Stomach (tissue), 9 donors: Measurements from ENCODE around the gene SMOC2. TPM values are rescaled to one million over a fixed set of nuclear protein-coding genes. Genes with fewer than 3 reads are reported as not detected.
A peak's percentile ranks its signal among the peaks of the same experiment; 100 is the strongest.

Source experiments
- DNase-seq, 2 donors: peaks; one replicate each; pipeline versions ENCODE4 v3.0.0 to v3.0.0-alpha.2; 2013 to 2019
- H3K27ac ChIP-seq, 5 donors: fragments of 200-600 bp in 4 of 5; sonication (generic) in 4 of 5; one replicate each; pipeline ENCODE4 v1.5.1; 2013 to 2019; ENCODE audit warnings: mild to moderate bottlenecking in 1 of 5, moderate library complexity in 1 of 5
- H3K27me3 ChIP-seq, 3 donors: fragments of 200-600 bp; sonication (generic); one replicate each; pipeline ENCODE4 v1.5.1; 2017 to 2019; ENCODE audit warnings: mixed run types in 1 of 3
- H3K36me3 ChIP-seq, 4 donors: fragments of 200-600 bp; sonication (generic); 1 replicate in 3 of 4; 2 replicates in 1 of 4; pipeline ENCODE4 v1.5.1; 2016 to 2019
- H3K4me1 ChIP-seq, 4 donors: fragments of 200-600 bp; sonication (generic); one replicate each; pipeline ENCODE4 v1.5.1; 2016 to 2019
- H3K4me3 ChIP-seq, 4 donors: fragments of 200-600 bp; sonication (generic) in 3 of 4; one replicate each; pipeline ENCODE4 v1.5.1; 2016 to 2019; ENCODE audit warnings: mild to moderate bottlenecking in 1 of 4
- H3K9me3 ChIP-seq, 4 donors: fragments of 200-600 bp; sonication (generic); one replicate each; pipeline ENCODE4 v1.5.1; 2016 to 2019
- EP300 ChIP-seq: sonication (generic); formaldehyde crosslinking; IDR thresholded peaks from one replicate; pipeline ENCODE4 v1.6.1; 2017; ENCODE audit warnings: antibody characterized with exemption
- POLR2A ChIP-seq, 4 donors: fragments of 450-650 bp; IDR thresholded peaks; one replicate each; pipeline ENCODE4 v1.6.1; 2016; ENCODE audit warnings: antibody characterized with exemption in 4 of 4, control low read depth in 2 of 4, mild to moderate bottlenecking in 1 of 4, moderate library complexity in 1 of 4
- POLR2AphosphoS5 ChIP-seq, 3 donors: sonication (generic); formaldehyde crosslinking; IDR thresholded peaks; one replicate each; pipeline ENCODE4 v1.6.1; 2016; ENCODE audit warnings: antibody characterized with exemption in 3 of 3
- WGBS, 5 donors: extraction: QIAGEN DNeasy Blood & Tissue Kit in 3 of 5; methylation state at CpG; one replicate each; pipeline versions ENCODE4 v1.1.5 to v1.1.7; 2013 to 2018; 5-methylcytosine and 5-hydroxymethylcytosine counted together
- intact Hi-C: fragments of 100-400 bp; cut with DNase I; formaldehyde crosslinking; loops from one replicate; pipeline ENCODE4 v1.15.1; 2023; ENCODE audit warnings: low total_unique reads
- polyA plus RNA-seq, 3 donors: library from polyadenylated mRNA; stranded (reverse); fragments of 200-250 nt; gene quantifications; one replicate each; pipeline ENCODE4 v1.2.3, GENCODE V29; 2013
- total RNA-seq, 5 donors: library from RNA; depleted of rRNA; stranded (reverse); fragments of >200 nt; gene quantifications; one replicate each; pipeline versions ENCODE4 v1.1.0 to v1.2.3, GENCODE V29; 2014 to 2016
- TF ChIP-seq, protein P1 (sequence below), 7 experiments: fragments of 450-650 bp in 4 of 7; fragments of 200-600 bp in 3 of 7; sonication (generic) in 3 of 7; IDR thresholded peaks; one replicate each; pipeline ENCODE4 v1.5.1; 2016 to 2019; ENCODE audit warnings: antibody characterized with exemption in 7 of 7, control low read depth in 2 of 7, mild to moderate bottlenecking in 1 of 7
- donor health status: healthy with polysubstance abuse.
- donor health status: Bipolar disorder and iron deficiency.
- donor health status: healthy.

The SMOC2 gene
- total and polyA plus RNA-seq, 8 donors = 7.9 to 520 (median 76.9) TPM

DNA sequence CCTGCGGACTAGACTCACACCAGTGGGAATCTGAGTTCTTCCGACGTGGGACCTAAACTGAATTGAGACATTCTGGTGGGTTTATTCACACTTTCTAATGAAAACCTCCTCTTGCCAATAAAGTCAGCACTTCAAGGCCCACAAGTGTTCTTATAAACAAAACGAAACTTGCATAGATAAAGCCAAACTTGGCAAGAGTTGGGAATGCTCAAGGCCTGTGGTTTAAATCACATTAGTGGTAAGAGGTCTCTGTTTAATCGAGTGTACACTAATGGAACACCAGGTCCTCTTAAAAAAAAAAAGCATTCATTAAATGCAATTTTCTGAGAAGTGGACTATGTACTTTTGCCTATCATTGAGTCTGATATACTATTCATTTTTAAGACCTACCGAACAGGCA, 143.3 kb downstream of the SMOC2 start:
- WGBS, 5 donors = 29 to 53% (median 49%) methylated on average over 6 of the region's 6 CpGs
- peaks cover 0 to 38% (median 14%) of the 10 kb centered on the region in 4 donors for H3K4me1 ChIP-seq
- H3K36me3 ChIP-seq = no peaks in the 10 kb centered on the region
- no peaks in the 10 kb centered on the region for H3K9me3 ChIP-seq
- H3K4me3 ChIP-seq = no peak overlapping the region
- intact Hi-C loops = no loop called here
- H3K27ac ChIP-seq = peak overlapping the region; percentile 36 to 86 (median 75)
- TF ChIP-seq, protein P1, sequence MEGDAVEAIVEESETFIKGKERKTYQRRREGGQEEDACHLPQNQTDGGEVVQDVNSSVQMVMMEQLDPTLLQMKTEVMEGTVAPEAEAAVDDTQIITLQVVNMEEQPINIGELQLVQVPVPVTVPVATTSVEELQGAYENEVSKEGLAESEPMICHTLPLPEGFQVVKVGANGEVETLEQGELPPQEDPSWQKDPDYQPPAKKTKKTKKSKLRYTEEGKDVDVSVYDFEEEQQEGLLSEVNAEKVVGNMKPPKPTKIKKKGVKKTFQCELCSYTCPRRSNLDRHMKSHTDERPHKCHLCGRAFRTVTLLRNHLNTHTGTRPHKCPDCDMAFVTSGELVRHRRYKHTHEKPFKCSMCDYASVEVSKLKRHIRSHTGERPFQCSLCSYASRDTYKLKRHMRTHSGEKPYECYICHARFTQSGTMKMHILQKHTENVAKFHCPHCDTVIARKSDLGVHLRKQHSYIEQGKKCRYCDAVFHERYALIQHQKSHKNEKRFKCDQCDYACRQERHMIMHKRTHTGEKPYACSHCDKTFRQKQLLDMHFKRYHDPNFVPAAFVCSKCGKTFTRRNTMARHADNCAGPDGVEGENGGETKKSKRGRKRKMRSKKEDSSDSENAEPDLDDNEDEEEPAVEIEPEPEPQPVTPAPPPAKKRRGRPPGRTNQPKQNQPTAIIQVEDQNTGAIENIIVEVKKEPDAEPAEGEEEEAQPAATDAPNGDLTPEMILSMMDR (IDR thresholded peaks at IDR 0.05) = no peak
- peak in 1 of 3 donors; percentile 65 for TF ChIP-seq POLR2AphosphoS5 (IDR thresholded peaks at IDR 0.05)
- no peak for TF ChIP-seq EP300
- no peak for TF ChIP-seq POLR2A (IDR thresholded peaks at IDR 0.05)
- no peaks in the 10 kb centered on the region for H3K27me3 ChIP-seq
- DNase-seq = peak in 1 of 2 donors; percentile 44

DNA sequence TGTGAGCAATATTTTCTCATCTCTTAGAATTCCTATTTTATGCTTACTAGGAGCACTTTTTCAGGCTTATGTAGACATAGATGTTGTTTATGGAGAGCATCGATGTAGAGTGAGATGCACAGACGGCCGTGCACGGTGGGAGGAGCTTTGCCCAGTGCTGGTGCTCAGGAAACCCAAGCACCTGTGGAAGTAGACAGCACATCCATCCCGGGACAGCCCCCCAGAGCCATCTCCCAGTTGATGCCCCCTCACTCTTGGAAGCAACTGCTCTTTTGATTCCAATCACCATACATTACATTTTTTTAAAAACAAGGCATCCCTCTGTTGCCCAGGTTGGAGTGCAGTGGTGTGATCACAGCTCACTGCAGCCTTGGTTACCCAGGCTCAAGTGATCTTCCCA, 143.7 kb downstream of the SMOC2 start:
- no peak for DNase-seq
- Histone ChIP-seq H3K4me3 (no peak overlapping the region), H3K36me3 (no peaks in the 10 kb centered on the region), H3K27ac (peak overlapping the region in 4 of 5 donors; percentile 64 to 86 (median 76)), H3K27me3 (no peaks in the 10 kb centered on the region), H3K4me1 (peaks cover 0 to 38% (median 14%) of the 10 kb centered on the region in 4 donors), H3K9me3 (no peaks in the 10 kb centered on the region)
- WGBS, 5 donors = 70 to 87% (median 73%) methylated on average over 5 of the region's 5 CpGs
- intact Hi-C loops = no loop called here
- TF ChIP-seq POLR2A (IDR thresholded peaks at IDR 0.05) (no peak), EP300 (no peak), POLR2AphosphoS5 (IDR thresholded peaks at IDR 0.05) (no peak)
- TF ChIP-seq, protein P1 (IDR thresholded peaks at IDR 0.05) = no peak

DNA sequence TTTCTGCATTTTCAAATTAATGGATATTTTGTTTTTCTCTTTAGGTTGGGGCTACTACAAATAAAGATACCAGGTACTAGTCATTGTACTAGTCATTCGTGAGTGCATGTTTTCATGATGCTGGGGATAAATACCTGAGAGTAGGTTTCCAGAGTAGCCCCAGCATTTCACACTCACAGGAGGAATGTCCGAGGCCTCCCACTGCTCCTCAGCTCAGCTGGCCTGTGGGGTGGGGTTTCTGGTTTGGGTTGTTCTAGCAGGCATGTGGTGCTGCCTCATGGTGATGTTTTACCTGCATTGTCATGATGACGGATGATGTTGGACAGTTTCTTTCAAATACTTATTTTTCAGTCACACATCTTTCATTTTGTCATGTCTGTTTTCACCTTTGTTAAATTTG, 144.5 kb downstream of the SMOC2 start:
- H3K4me1 ChIP-seq = peaks cover 0 to 41% (median 14%) of the 10 kb centered on the region in 4 donors
- H3K9me3 ChIP-seq = no peaks in the 10 kb centered on the region
- H3K36me3 ChIP-seq = no peaks in the 10 kb centered on the region
- TF ChIP-seq, protein P1 (IDR thresholded peaks at IDR 0.05) = no peak
- intact Hi-C loops = no loop called here
- peak overlapping the region in 3 of 5 donors; percentile 75 to 86 (median 77) for H3K27ac ChIP-seq
- DNase-seq = no peak
- no peaks in the 10 kb centered on the region for H3K27me3 ChIP-seq
- H3K4me3 ChIP-seq = no peak overlapping the region
- 70 to 86% (median 73%) methylated on average over 3 of the region's 3 CpGs for WGBS, 5 donors

- H3K36me3 ChIP-seq = no peaks in the 10 kb centered on the region
- intact Hi-C loops = no loop called here
- H3K4me3 ChIP-seq = no peak overlapping the region
- peaks cover 0 to 20% (median 3%) of the 10 kb centered on the region in 4 donors for H3K4me1 ChIP-seq
- no peak overlapping the region for H3K27ac ChIP-seq
- no peaks in the 10 kb centered on the region for H3K9me3 ChIP-seq
- TF ChIP-seq, protein P1 (IDR thresholded peaks at IDR 0.05) = no peak
- no peak for TF ChIP-seq POLR2A (IDR thresholded peaks at IDR 0.05)
- TF ChIP-seq EP300 = no peak
- no peak for TF ChIP-seq POLR2AphosphoS5 (IDR thresholded peaks at IDR 0.05)
- WGBS, 5 donors = 82 to 95% (median 89%) methylated on average over 2 of the region's 2 CpGs
- no peaks in the 10 kb centered on the region for H3K27me3 ChIP-seq
- DNase-seq = no peak
Measured at GRCh38 chr6:168589275-168589674, 148.3 kb downstream of the SMOC2 start.
